Midbrain (tissue), 1 donor: Measurements from ENCODE around the gene SLK.
A peak's percentile ranks its signal among the peaks of the same experiment; 100 is the strongest.

ENCODE experiments used
- DNase-seq: peaks from one replicate; lab custom pipeline; 2025; lab: John Stamatoyannopoulos, UW

SLK gene

GRCh38 chr10:103966671-103967447 lies at the start of gene SLK:
Gene SLK, plus strand, starts transcription at chr10:103967140. Its CDS starts 606 bp downstream, at chr10:103967746.
- peak; percentile 87 for DNase-seq

GRCh38 chr10:103917302-103918052 lies 49.5 kb upstream of the SLK start:
- peak; percentile 70 for DNase-seq

GRCh38 chr10:103918053-103918846 lies 48.7 kb upstream of the SLK start, which contains the start of gene STN1:
Gene STN1, minus strand, starts transcription at chr10:103918184. Its CDS starts 590 bp downstream, at chr10:103917594.
- DNase-seq, result peak; percentile 97

- no peak for DNase-seq
Measured at GRCh38 chr10:103919648-103920025, 47.3 kb upstream of the SLK start.

GRCh38 chr10:103921248-103921647 lies 45.7 kb upstream of the SLK start:
- DNase-seq, result no peak

- DNase-seq, result peak; percentile 48
Measured at GRCh38 chr10:103921750-103922195, 45.2 kb upstream of the SLK start.

- DNase-seq, result no peak
Measured at GRCh38 chr10:103922659-103923058, 44.3 kb upstream of the SLK start.

- DNase-seq, result no peak
Measured at GRCh38 chr10:103923502-103923901, 43.4 kb upstream of the SLK start.

GRCh38 chr10:103925591-103925990 lies 41.3 kb upstream of the SLK start:
- DNase-seq, result no peak

GRCh38 chr10:103926722-103927319 lies 40.1 kb upstream of the SLK start:
- no peak for DNase-seq

- DNase-seq, result no peak
Measured at GRCh38 chr10:103928784-103929183, 38.2 kb upstream of the SLK start.

- no peak for DNase-seq
Measured at GRCh38 chr10:103929381-103929921, 37.5 kb upstream of the SLK start.

GRCh38 chr10:103930449-103930848 lies 36.5 kb upstream of the SLK start:
- DNase-seq, result no peak

- DNase-seq, result no peak
Measured at GRCh38 chr10:103930881-103931280, 36.1 kb upstream of the SLK start.

GRCh38 chr10:103931603-103932002 lies 35.3 kb upstream of the SLK start:
- no peak for DNase-seq

- DNase-seq, result no peak
Measured at GRCh38 chr10:103932271-103932670, 34.7 kb upstream of the SLK start.

GRCh38 chr10:103932971-103933370 lies 34.0 kb upstream of the SLK start:
- no peak for DNase-seq

GRCh38 chr10:103933557-103934121 lies 33.3 kb upstream of the SLK start:
- peak; percentile 82 for DNase-seq

- no peak for DNase-seq
Measured at GRCh38 chr10:103934308-103934707, 32.6 kb upstream of the SLK start.

- DNase-seq, result peak; percentile 42
Measured at GRCh38 chr10:103936022-103936421, 30.9 kb upstream of the SLK start.

- no peak for DNase-seq
Measured at GRCh38 chr10:103939522-103939921, 27.4 kb upstream of the SLK start.
